ENCODE data around the gene TRIM56.

The TRIM56 gene

GRCh38 chr7:101140746-101141382 is 55.6 kb downstream of the TRIM56 start:
- TF ChIP-seq CTCF (IDR thresholded peaks at IDR 0.05; ENCODE audit: insufficient read depth, low read length, poor library complexity, severe bottlenecking): no peak
- Histone ChIP-seq H3K4me3 (replicated peaks; ENCODE audit: low read depth, low read length) (no peak overlapping the region), H3K36me3 (ENCODE audit: control insufficient read depth, insufficient read depth, low read length) (no peaks in the 10 kb centered on the region), H3K27me3 (replicated peaks; ENCODE audit: control insufficient read depth, insufficient read depth, low read length) (peaks cover under 1% of the 10 kb centered on the region; the same call in 1 of the 2 replicates)
- no peak for DNase-seq (ENCODE audit: extremely low read depth, insufficient read length)

Measured in GM06990 (cell line).